GM21381 (cell line): ENCODE data around the gene CEP44.
"Not testable (repeated sequence)": the region's sequence is repeated elsewhere in the genome, so short reads cannot be mapped to it uniquely, and the experiment has no call there.

Experiments used
- ATAC-seq: cut with Tn5 transposase; IDR thresholded peaks from one replicate; pipeline ENCODE4 v1.9.1; 2021; ENCODE audit warnings: mild to moderate bottlenecking, moderate library complexity; ENCODE audit not compliant: unreplicated experiment

Gene CEP44

DNA sequence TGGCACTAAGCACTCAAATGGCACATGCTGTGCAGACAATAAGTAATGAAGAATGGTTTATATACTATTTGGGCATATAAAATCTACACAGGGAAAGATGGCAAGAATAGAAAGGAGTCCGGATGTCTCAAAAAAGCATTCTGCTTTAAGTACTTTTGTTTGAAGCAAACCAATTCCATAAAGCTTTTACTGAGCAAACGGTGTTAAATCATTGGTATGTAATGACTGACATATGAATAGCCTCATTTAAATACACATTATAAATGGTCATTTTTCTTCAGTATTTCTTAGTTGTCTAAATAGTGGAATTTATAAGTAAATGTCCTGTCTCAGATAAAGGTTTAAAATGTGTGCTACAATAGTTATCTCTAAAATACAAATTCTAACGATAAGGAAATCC lies 6.3 kb upstream of the CEP44 start:
- no peak for ATAC-seq

- no peak for ATAC-seq
Observed at GRCh38 chr4:174278467-174278866, 5.2 kb upstream of the CEP44 start.

DNA sequence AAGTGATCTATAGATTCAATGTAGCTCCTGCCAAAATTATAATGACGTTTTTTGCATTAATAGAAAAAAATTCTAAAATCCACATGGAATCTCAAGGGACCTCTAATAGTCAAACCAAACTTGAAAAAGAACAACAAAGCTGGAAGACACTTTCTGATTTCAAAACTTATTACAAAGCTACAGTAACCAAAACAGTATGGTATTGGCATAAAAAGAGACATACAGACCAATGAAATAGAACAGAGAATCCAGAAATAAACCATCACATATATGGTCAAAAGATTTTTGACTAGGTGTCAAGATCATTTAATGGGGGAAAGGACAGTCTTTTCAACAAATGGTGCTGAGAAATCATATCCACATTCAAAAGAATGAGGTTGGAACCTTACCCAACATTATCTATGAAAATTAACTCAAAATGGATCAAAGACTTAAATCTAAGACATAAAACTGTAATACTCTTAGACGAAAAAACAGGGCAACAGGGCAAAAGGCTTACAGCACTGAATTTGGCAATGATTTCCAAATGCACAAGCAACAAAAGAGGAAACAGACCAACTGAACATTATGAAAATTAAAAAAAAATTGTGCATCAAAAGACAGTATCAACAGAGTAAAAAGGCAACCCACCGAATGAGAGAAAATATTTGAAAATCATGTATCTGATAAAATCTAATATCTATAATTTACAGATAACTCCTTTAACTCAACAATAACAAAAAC lies 4.1 kb upstream of the CEP44 start:
- no peak for ATAC-seq

- no peak for ATAC-seq
Observed at GRCh38 chr4:174281182-174281737, 2.5 kb upstream of the CEP44 start.

DNA sequence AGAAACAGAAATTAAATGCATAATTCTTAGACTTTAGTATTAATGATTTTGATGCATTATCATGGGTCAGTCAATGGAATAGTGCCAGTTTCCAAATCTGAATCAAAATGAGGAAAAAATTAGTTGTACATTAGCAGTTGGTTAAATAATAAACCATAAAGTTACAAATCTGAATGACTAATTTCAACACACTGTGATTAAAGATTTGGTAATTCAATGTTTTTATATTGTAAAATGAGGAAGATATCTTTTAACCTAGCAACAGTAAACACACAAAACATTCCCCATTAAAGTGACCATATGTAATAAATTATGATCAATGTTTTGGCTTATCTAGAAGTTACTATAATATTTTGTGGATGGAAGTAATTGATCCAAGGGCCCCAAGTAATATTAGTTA lies 1.8 kb upstream of the CEP44 start:
- no peak for ATAC-seq

GRCh38 chr4:174282836-174283506 lies 740 bp upstream of the CEP44 start:
- peak; percentile 98 for ATAC-seq

GRCh38 chr4:174284487-174284886 lies 776 bp downstream of the CEP44 start:
- no peak for ATAC-seq

DNA sequence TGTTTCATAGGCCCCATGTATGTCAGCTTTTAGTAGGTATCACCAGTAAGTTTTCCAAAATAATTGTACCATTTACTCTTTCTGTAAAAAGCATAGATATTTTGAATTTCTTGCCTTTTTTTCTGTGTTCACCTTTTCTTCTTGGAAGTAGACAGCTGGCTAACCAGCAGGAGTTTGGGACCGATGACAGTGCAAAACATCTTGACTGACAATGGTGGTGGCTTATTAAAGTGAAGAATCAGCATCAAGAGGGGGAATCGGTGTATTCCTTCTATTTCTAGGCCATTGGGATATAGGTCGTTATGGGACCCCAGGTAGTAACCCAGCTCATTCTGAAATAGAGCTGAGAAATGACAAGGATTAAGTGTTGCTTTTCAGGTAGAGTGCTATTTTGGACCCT lies 3.2 kb downstream of the CEP44 start:
- ATAC-seq: no peak

GRCh38 chr4:174292473-174292872 lies 8.8 kb downstream of the CEP44 start:
- no peak for ATAC-seq

DNA sequence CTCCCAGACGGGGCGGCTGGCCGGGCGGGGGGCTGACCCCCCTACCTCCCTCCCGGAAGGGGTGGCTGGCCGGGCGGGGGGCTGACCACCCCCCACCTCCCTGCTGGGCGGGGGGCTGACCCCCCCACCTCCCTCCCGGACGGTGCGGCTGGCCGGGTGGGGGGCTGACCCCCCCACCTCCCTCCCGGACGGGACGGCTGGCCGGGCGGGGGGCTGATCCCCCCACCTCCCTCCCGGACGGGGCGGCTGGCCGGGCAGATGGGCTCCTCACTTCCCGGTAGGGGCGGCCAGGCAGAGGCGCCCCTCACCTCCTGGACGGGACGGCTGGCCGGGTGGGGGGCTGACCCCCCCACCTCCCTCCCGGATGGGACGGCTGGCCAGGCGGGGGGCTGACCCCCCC lies 10.9 kb downstream of the CEP44 start:
- not testable (repeated sequence) for ATAC-seq

GRCh38 chr4:174295142-174295541 lies 11.4 kb downstream of the CEP44 start:
- ATAC-seq: not testable (repeated sequence)

- no peak for ATAC-seq
Observed at GRCh38 chr4:174303687-174304086, 20.0 kb downstream of the CEP44 start.

DNA sequence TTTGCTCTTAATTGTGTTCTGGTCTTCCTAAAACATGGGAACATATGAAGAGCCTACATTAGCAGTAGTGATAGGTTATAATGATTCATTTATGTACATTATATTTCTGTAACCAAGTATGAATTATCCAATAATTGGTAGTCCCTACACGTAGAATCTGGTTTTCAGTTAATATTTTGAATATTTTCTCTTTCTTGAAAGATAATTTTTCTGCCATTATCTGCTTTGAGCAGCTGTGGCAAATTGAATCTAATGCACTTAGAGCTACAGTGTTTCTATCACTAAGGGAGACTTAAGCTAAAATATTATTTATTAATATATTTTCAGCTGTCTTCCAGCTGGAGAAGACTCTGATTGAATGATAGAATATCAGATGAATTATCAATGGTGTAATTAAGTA lies 21.0 kb downstream of the CEP44 start:
- ATAC-seq: no peak

- ATAC-seq: no peak
Observed at GRCh38 chr4:174305961-174306360, 22.2 kb downstream of the CEP44 start.

GRCh38 chr4:174307694-174308093 lies 24.0 kb downstream of the CEP44 start:
- no peak for ATAC-seq

DNA sequence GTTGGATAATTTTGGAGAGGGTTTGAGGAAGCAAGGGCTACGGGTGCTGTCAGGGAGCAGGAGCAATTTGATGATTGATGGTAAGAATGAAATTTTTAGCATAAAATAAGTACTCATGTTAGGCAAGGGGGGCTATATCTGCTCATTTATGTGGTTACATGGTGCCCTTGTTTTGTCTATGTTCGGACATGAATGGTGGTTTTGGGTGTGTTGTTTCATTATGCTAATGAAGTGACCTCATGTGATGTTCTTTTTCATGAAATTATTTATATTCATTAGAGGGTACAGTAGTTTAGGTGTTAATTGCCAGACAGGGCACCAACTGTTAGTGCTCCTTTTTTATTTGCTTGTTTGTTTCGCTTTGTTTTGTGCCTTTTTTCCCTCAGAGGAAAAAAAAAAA lies 29.3 kb downstream of the CEP44 start:
- no peak for ATAC-seq

DNA sequence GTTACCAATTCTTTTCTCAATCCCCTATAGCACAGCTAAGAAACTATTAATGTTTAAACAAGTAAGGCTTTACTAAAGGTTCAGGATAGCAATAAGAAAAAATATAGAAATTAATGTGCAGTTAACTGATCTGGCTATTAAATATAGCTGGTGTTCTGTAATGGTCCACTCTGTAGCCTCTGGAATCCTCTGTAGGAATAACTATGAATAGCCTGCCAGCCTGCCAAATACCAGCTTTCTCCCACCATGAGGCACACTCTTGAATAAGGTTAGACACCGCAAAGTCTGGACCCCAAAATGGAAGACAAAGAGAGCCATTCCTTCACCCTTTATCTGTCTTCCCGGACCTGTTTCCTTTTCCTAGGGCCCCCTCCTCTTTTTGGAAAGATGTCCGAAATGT lies 30.6 kb downstream of the CEP44 start:
- ATAC-seq: no peak

DNA sequence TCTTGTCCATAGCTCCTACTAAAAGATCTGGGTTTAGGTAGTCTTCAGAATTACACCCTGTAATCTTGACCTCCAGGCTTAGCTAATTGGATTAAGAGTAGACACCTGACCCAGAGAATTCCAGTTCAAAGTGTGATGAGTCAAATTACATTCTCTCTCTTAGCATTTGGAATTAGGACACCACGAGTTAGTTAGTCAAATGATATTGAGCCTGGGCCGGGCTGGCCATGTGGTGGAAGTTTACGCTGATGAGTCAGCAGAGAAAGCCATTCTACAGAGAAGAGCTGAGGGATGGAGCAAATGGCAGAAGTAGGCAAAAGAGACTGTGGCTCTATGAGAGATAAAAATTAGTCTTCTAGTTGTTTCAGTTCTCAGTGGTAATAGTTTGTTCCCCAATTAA lies 31.1 kb downstream of the CEP44 start:
- ATAC-seq: no peak

- no peak for ATAC-seq
Observed at GRCh38 chr4:174316546-174316945, 32.8 kb downstream of the CEP44 start.

DNA sequence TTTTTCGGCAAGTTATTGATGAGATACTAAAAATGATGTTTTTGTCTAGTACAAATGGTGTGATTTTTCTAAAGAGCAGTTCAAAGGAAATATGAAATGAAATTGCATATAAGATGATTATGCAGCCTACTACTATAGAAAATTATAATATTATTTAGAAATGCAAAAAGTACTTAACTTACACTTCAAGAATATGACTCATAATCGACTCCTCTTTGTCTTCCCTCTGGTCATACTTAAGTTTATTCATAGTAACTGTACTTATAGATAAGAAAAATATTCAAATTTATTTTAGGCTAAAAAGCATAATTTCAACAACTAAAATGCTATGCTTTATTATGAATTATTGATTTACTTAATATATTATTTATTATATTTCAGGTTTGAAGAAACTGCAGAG lies 33.2 kb downstream of the CEP44 start:
- ATAC-seq: no peak

DNA sequence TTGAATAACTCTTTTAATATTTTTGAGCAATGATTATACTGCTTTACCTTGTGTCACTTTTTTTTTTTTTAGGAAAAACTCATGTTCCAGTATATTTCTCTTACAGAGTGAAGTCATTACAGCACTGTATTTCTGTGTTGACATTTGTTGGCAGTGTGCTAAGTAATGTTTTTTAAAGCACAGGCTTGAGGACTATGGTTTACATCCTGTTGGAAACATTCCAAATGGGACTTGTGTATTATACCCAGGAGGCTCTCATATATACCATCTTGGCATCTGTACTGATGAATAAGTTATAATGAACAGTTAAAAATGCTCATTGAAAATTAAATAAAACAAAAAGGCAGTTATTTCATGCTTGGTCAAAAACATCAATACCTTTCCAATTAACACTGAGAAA lies 33.8 kb downstream of the CEP44 start:
- ATAC-seq: no peak
